ENCODE results near the gene MCM3.

MCM3 gene

DNA sequence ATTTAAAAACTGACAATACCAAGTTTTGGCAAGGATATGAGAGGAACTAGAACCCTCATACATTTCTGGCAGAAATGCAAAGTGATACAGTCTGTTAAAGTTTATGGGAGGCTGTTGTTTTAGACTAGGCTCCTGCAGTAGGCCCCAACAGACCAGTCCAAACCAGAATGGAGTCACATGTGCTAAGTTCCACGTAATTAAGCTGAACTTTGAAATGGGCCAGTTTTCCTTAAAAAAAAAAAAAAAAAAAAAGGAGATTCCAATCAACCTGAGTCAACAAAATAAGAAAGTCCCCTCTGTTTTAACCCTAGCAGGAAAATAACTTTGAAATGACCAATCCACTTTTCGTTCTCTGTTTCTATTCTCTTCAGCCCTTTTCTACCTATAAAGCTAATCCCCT is 66.8 kb downstream of the MCM3 start (continued):
- TF ChIP-seq, protein P1, sequence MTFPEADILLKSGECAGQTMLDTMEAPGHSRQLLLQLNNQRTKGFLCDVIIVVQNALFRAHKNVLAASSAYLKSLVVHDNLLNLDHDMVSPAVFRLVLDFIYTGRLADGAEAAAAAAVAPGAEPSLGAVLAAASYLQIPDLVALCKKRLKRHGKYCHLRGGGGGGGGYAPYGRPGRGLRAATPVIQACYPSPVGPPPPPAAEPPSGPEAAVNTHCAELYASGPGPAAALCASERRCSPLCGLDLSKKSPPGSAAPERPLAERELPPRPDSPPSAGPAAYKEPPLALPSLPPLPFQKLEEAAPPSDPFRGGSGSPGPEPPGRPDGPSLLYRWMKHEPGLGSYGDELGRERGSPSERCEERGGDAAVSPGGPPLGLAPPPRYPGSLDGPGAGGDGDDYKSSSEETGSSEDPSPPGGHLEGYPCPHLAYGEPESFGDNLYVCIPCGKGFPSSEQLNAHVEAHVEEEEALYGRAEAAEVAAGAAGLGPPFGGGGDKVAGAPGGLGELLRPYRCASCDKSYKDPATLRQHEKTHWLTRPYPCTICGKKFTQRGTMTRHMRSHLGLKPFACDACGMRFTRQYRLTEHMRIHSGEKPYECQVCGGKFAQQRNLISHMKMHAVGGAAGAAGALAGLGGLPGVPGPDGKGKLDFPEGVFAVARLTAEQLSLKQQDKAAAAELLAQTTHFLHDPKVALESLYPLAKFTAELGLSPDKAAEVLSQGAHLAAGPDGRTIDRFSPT (tag by site-specific recombination; IDR thresholded peaks at IDR 0.05): no peak
- TF ChIP-seq ZNF549 (tag by site-specific recombination; IDR thresholded peaks at IDR 0.05) (no peak), ZNF560 (tag by site-specific recombination; IDR thresholded peaks at IDR 0.05; ENCODE audit: borderline replicate concordance) (no peak), ZNF114 (tag by site-specific recombination; IDR thresholded peaks at IDR 0.05) (no peak), ZNF292 (tag by site-specific recombination; IDR thresholded peaks at IDR 0.05; ENCODE audit: borderline replicate concordance, low read depth) (no peak), ZNF175 (tag by site-specific recombination; IDR thresholded peaks at IDR 0.05) (no peak)
- TF ChIP-seq, protein P2, sequence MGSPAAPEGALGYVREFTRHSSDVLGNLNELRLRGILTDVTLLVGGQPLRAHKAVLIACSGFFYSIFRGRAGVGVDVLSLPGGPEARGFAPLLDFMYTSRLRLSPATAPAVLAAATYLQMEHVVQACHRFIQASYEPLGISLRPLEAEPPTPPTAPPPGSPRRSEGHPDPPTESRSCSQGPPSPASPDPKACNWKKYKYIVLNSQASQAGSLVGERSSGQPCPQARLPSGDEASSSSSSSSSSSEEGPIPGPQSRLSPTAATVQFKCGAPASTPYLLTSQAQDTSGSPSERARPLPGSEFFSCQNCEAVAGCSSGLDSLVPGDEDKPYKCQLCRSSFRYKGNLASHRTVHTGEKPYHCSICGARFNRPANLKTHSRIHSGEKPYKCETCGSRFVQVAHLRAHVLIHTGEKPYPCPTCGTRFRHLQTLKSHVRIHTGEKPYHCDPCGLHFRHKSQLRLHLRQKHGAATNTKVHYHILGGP (tag by site-specific recombination; IDR thresholded peaks at IDR 0.05): no peak

DNA sequence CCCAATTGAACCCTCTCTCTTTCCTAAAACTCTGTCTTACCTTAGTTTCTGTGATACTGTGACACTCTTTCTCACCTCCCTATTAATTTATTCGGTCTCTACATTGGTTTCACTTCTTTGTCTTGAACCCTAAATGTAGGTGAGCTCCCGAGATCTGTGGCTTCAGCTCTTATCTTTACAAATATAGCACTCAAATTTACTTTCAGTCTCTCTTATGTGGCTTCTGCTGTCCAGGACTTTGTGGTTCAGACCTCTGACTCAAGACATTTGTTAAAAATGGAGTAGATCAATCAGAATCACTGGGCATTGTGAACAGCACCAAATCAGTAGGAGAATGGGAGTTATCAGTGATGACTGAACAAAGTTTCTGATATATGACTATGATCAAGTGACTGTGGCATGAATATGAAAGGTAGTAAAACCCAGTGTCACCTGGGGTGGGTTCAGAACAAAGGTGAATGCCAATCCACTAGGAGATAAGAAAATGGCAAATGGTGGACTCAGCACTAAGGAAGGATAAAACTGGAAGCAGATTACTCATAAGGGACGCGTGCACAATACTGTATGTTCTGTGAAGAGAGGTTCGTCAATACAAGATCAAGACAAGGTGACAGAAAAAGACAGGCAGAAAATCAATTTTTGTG is 67.5 kb downstream of the MCM3 start:
- Histone ChIP-seq H3K4me3 (ENCODE audit: low read depth, low read length) (no peak overlapping the region), H3K36me3 (ENCODE audit: control insufficient read depth in 2 of 2, insufficient read depth in 1 of 2, low read length in 2 of 2) (no peaks in the 10 kb centered on the region), H3K27ac (ENCODE audit: extremely low read depth, low read depth, low read length) (no peak overlapping the region), H3K4me1 (ENCODE audit: control insufficient read depth, insufficient read depth, low read length) (no peaks in the 10 kb centered on the region), H3K9me3 (ENCODE audit: control insufficient read depth, insufficient read depth, low read depth, low read length) (no peaks in the 10 kb centered on the region)
- TF ChIP-seq GLIS2 (tag by site-specific recombination; IDR thresholded peaks at IDR 0.05) (no peak), SETDB1 (IDR thresholded peaks at IDR 0.05; ENCODE audit: insufficient read length, low read length) (no peak), ZNF426 (tag by site-specific recombination; IDR thresholded peaks at IDR 0.05) (no peak), ZFP3 (tag by site-specific recombination; IDR thresholded peaks at IDR 0.05; ENCODE audit: low read depth) (no peak), ZNF248 (tag by site-specific recombination; IDR thresholded peaks at IDR 0.05) (no peak), ZNF140 (tag by site-specific recombination; IDR thresholded peaks at IDR 0.05) (no peak), ZNF341 (tag by site-specific recombination; IDR thresholded peaks at IDR 0.05; ENCODE audit: low read depth) (no peak), ZNF664 (tag by site-specific recombination; IDR thresholded peaks at IDR 0.05) (no peak), ZNF404 (tag by site-specific recombination; IDR thresholded peaks at IDR 0.05) (no peak), ZNF707 (tag by site-specific recombination; IDR thresholded peaks at IDR 0.05) (no peak), ZNF311 (tag by site-specific recombination; IDR thresholded peaks at IDR 0.05; ENCODE audit: borderline replicate concordance) (no peak), ZNF677 (tag by site-specific recombination; IDR thresholded peaks at IDR 0.05) (no peak), ZNF658 (tag by site-specific recombination; IDR thresholded peaks at IDR 0.05) (no peak), SP2 (tag by site-specific recombination; IDR thresholded peaks at IDR 0.05) (no peak), ZNF2 (tag by site-specific recombination; IDR thresholded peaks at IDR 0.05) (no peak)
- TF ChIP-seq, protein P3, sequence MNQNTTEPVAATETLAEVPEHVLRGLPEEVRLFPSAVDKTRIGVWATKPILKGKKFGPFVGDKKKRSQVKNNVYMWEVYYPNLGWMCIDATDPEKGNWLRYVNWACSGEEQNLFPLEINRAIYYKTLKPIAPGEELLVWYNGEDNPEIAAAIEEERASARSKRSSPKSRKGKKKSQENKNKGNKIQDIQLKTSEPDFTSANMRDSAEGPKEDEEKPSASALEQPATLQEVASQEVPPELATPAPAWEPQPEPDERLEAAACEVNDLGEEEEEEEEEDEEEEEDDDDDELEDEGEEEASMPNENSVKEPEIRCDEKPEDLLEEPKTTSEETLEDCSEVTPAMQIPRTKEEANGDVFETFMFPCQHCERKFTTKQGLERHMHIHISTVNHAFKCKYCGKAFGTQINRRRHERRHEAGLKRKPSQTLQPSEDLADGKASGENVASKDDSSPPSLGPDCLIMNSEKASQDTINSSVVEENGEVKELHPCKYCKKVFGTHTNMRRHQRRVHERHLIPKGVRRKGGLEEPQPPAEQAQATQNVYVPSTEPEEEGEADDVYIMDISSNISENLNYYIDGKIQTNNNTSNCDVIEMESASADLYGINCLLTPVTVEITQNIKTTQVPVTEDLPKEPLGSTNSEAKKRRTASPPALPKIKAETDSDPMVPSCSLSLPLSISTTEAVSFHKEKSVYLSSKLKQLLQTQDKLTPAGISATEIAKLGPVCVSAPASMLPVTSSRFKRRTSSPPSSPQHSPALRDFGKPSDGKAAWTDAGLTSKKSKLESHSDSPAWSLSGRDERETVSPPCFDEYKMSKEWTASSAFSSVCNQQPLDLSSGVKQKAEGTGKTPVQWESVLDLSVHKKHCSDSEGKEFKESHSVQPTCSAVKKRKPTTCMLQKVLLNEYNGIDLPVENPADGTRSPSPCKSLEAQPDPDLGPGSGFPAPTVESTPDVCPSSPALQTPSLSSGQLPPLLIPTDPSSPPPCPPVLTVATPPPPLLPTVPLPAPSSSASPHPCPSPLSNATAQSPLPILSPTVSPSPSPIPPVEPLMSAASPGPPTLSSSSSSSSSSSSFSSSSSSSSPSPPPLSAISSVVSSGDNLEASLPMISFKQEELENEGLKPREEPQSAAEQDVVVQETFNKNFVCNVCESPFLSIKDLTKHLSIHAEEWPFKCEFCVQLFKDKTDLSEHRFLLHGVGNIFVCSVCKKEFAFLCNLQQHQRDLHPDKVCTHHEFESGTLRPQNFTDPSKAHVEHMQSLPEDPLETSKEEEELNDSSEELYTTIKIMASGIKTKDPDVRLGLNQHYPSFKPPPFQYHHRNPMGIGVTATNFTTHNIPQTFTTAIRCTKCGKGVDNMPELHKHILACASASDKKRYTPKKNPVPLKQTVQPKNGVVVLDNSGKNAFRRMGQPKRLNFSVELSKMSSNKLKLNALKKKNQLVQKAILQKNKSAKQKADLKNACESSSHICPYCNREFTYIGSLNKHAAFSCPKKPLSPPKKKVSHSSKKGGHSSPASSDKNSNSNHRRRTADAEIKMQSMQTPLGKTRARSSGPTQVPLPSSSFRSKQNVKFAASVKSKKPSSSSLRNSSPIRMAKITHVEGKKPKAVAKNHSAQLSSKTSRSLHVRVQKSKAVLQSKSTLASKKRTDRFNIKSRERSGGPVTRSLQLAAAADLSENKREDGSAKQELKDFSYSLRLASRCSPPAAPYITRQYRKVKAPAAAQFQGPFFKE (tag by site-specific recombination; IDR thresholded peaks at IDR 0.05; ENCODE audit: borderline replicate concordance): no peak
- TF ChIP-seq, protein P4, sequence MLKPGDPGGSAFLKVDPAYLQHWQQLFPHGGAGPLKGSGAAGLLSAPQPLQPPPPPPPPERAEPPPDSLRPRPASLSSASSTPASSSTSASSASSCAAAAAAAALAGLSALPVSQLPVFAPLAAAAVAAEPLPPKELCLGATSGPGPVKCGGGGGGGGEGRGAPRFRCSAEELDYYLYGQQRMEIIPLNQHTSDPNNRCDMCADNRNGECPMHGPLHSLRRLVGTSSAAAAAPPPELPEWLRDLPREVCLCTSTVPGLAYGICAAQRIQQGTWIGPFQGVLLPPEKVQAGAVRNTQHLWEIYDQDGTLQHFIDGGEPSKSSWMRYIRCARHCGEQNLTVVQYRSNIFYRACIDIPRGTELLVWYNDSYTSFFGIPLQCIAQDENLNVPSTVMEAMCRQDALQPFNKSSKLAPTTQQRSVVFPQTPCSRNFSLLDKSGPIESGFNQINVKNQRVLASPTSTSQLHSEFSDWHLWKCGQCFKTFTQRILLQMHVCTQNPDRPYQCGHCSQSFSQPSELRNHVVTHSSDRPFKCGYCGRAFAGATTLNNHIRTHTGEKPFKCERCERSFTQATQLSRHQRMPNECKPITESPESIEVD (tag by site-specific recombination; IDR thresholded peaks at IDR 0.05): no peak
- ChIA-PET POLR2A (no interaction called here), CTCF (interaction anchor here (1.5 kb wide), 1 partner anchor 63 kb away, joined by 3 read pairs; no protein-coding TSS in a partner anchor)
